HEK293T (cell line): Measurements from ENCODE around the gene DAPP1.

Experiments used
- BHLHE40 ChIP-seq: fragments of 450-650 bp; IDR thresholded peaks from 2 replicates; pipeline ENCODE4 v1.6.1; 2016; ENCODE audit warnings: mild to moderate bottlenecking, moderate library complexity, borderline replicate concordance
- CTBP1 ChIP-seq: fragments of 450-650 bp; IDR thresholded peaks from 2 replicates; pipeline ENCODE4 v1.6.1; 2016; ENCODE audit warnings: borderline replicate concordance
- ELF4 ChIP-seq: fragments of 450-650 bp; IDR thresholded peaks from 2 replicates; pipeline ENCODE4 v1.6.1; 2017; ENCODE audit warnings: antibody characterized with exemption
- FOXM1 ChIP-seq: fragments of 450-650 bp; IDR thresholded peaks from 2 replicates; pipeline ENCODE4 v1.6.1; 2017; ENCODE audit warnings: mild to moderate bottlenecking, borderline replicate concordance
- LEF1 ChIP-seq: fragments of 450-650 bp; IDR thresholded peaks from 2 replicates; pipeline ENCODE4 v1.6.1; 2017; ENCODE audit warnings: mild to moderate bottlenecking, borderline replicate concordance
- SP1 ChIP-seq: fragments of 450-650 bp; IDR thresholded peaks from 2 replicates; pipeline ENCODE4 v1.6.1; 2017

- no peak for TF ChIP-seq SP1
- no peak for TF ChIP-seq BHLHE40
- TF ChIP-seq ELF4: no peak
- no peak for TF ChIP-seq LEF1
- no peak for TF ChIP-seq CTBP1
- TF ChIP-seq FOXM1: no peak
These were observed 8.3 kb upstream of the DAPP1 start for GRCh38 chr4:99808260-99808857.
